Measurements from ENCODE around the gene ULK4.

Gene ULK4

DNA sequence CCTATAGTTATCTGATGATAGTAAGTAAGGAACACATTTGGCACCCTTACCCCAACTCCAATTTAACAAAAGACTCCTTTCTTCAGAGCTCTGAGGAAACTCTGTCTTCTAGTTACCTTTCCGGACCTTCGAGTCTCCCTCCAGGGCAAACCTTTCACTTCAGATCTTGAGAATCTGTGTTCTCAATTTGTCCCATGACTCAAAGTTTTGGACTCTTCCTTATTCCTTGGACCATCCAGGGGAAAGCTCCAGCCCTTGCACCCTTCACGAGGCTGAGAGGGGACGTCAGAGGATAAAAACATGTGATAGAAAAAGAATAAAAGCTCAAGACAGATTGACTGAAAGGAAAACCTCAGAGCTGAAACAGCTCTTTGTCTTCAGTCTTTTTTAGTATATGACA lies 685.7 kb downstream of the ULK4 start:
- H3K4me3 ChIP-seq (ENCODE audit: insufficient read depth, low read depth, low read length): no peak overlapping the region

GRCh38 chr3:41274944-41275668 lies 686.8 kb downstream of the ULK4 start:
- Histone ChIP-seq H3K27me3 (ENCODE audit: control insufficient read depth, insufficient read depth, low read length, poor library complexity, severe bottlenecking) (no peaks in the 10 kb centered on the region), H3K9me3 (ENCODE audit: control insufficient read depth, low read length) (no peaks in the 10 kb centered on the region), H3K4me1 (ENCODE audit: control insufficient read depth, insufficient read depth, low read length) (peaks cover 4% of the 10 kb centered on the region), H3K36me3 (ENCODE audit: control insufficient read depth, insufficient read depth, low read length) (no peaks in the 10 kb centered on the region), H3K4me3 (ENCODE audit: insufficient read depth, low read depth, low read length) (no peak overlapping the region), H3K27ac (ENCODE audit: insufficient read depth, low read depth, low read length, poor library complexity, severe bottlenecking) (no peak overlapping the region)

More for the DNA sequence above, 685.7 kb downstream of the ULK4 start:
- 82 to 86% methylated on average over 4 of the region's 4 CpGs for WGBS, 2 experiments
- peaks cover 4% of the 10 kb centered on the region for H3K4me1 ChIP-seq (ENCODE audit: control insufficient read depth, insufficient read depth, low read length)
- H3K27me3 ChIP-seq (ENCODE audit: control insufficient read depth, insufficient read depth, low read length, poor library complexity, severe bottlenecking): no peaks in the 10 kb centered on the region
- H3K27ac ChIP-seq (ENCODE audit: insufficient read depth, low read depth, low read length, poor library complexity, severe bottlenecking): no peak overlapping the region
- no peaks in the 10 kb centered on the region for H3K9me3 ChIP-seq (ENCODE audit: control insufficient read depth, low read length)
- H3K36me3 ChIP-seq (ENCODE audit: control insufficient read depth, insufficient read depth, low read length): no peaks in the 10 kb centered on the region

GRCh38 chr3:41272667-41273066 lies 689.2 kb downstream of the ULK4 start:
- H3K36me3 ChIP-seq (ENCODE audit: control insufficient read depth, insufficient read depth, low read length): no peaks in the 10 kb centered on the region
- H3K27me3 ChIP-seq (ENCODE audit: control insufficient read depth, insufficient read depth, low read length, poor library complexity, severe bottlenecking): no peaks in the 10 kb centered on the region
- H3K4me3 ChIP-seq (ENCODE audit: insufficient read depth, low read depth, low read length): no peak overlapping the region
- H3K4me1 ChIP-seq (ENCODE audit: control insufficient read depth, insufficient read depth, low read length): no peaks in the 10 kb centered on the region
- no peak overlapping the region for H3K27ac ChIP-seq (ENCODE audit: insufficient read depth, low read depth, low read length, poor library complexity, severe bottlenecking)
- H3K9me3 ChIP-seq (ENCODE audit: control insufficient read depth, low read length): no peaks in the 10 kb centered on the region
- 100% methylated on average over 1 of the region's 1 CpG; no CpG with 5 or more reads in 1 of the 2 experiments for WGBS, 2 experiments

DNA sequence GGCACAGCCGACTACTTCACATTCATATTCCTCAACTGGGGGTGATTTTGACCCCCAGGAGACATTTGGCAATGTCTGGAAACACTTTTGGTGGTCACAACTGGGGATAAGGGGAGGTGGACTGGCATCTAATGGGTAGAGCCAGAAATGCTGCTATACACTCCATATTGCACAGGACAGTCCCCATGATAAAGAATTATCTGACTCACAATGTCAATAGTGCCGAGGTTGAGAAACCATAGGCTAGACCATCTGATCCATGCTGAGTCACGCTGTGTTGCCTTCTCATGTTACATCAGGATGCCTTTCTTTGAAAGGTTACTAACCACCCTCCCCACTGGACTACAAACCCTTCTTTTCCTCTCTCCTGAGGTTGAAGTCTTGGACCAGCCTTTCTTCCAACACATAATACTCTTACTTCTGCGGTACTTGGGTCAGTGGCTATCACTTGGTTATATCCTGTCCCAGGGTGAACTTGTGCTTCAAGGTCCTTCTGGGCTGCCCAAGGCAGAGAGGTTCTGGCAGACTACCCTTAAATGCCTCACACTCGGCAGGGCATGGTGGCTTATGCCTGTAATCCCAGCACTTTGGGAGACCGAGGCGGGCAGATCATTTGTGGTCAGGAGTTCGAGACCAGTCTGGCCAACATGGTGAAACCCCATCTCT lies 693.8 kb downstream of the ULK4 start:
- Histone ChIP-seq H3K27ac (ENCODE audit: insufficient read depth, low read depth, low read length, poor library complexity, severe bottlenecking) (no peak overlapping the region), H3K27me3 (ENCODE audit: control insufficient read depth, insufficient read depth, low read length, poor library complexity, severe bottlenecking) (no peaks in the 10 kb centered on the region), H3K4me1 (ENCODE audit: control insufficient read depth, insufficient read depth, low read length) (no peaks in the 10 kb centered on the region), H3K4me3 (ENCODE audit: insufficient read depth, low read depth, low read length) (no peak overlapping the region), H3K9me3 (ENCODE audit: control insufficient read depth, low read length) (no peaks in the 10 kb centered on the region), H3K36me3 (ENCODE audit: control insufficient read depth, insufficient read depth, low read length) (no peaks in the 10 kb centered on the region)
- 86 to 92% methylated on average over 8 of the region's 8 CpGs for WGBS, 2 experiments

GRCh38 chr3:41265823-41266273 lies 696.1 kb downstream of the ULK4 start:
- 89 to 91% methylated on average over 3 of the region's 3 CpGs for WGBS, 2 experiments
- no peaks in the 10 kb centered on the region for H3K9me3 ChIP-seq (ENCODE audit: control insufficient read depth, low read length)
- H3K36me3 ChIP-seq (ENCODE audit: control insufficient read depth, insufficient read depth, low read length): no peaks in the 10 kb centered on the region
- H3K27ac ChIP-seq (ENCODE audit: insufficient read depth, low read depth, low read length, poor library complexity, severe bottlenecking): no peak overlapping the region
- H3K4me1 ChIP-seq (ENCODE audit: control insufficient read depth, insufficient read depth, low read length): no peaks in the 10 kb centered on the region
- no peak overlapping the region for H3K4me3 ChIP-seq (ENCODE audit: insufficient read depth, low read depth, low read length)
- no peaks in the 10 kb centered on the region for H3K27me3 ChIP-seq (ENCODE audit: control insufficient read depth, insufficient read depth, low read length, poor library complexity, severe bottlenecking)

GRCh38 chr3:41265011-41265545 lies 696.8 kb downstream of the ULK4 start:
- Histone ChIP-seq H3K27me3 (ENCODE audit: control insufficient read depth, insufficient read depth, low read length, poor library complexity, severe bottlenecking) (no peaks in the 10 kb centered on the region), H3K4me3 (ENCODE audit: insufficient read depth, low read depth, low read length) (no peak overlapping the region), H3K4me1 (ENCODE audit: control insufficient read depth, insufficient read depth, low read length) (no peaks in the 10 kb centered on the region), H3K27ac (ENCODE audit: insufficient read depth, low read depth, low read length, poor library complexity, severe bottlenecking) (no peak overlapping the region), H3K36me3 (ENCODE audit: control insufficient read depth, insufficient read depth, low read length) (no peaks in the 10 kb centered on the region), H3K9me3 (ENCODE audit: control insufficient read depth, low read length) (no peaks in the 10 kb centered on the region)
- 89 to 94% methylated on average over 10 to 11 of the region's 11 CpGs for WGBS, 2 experiments

GRCh38 chr3:41260063-41260450 lies 701.8 kb downstream of the ULK4 start:
- no peaks in the 10 kb centered on the region for H3K36me3 ChIP-seq (ENCODE audit: control insufficient read depth, insufficient read depth, low read length)
- no peak overlapping the region for H3K27ac ChIP-seq (ENCODE audit: insufficient read depth, low read depth, low read length, poor library complexity, severe bottlenecking)
- H3K4me1 ChIP-seq (ENCODE audit: control insufficient read depth, insufficient read depth, low read length): no peaks in the 10 kb centered on the region
- H3K4me3 ChIP-seq (ENCODE audit: insufficient read depth, low read depth, low read length): no peak overlapping the region
- no peaks in the 10 kb centered on the region for H3K27me3 ChIP-seq (ENCODE audit: control insufficient read depth, insufficient read depth, low read length, poor library complexity, severe bottlenecking)
- H3K9me3 ChIP-seq (ENCODE audit: control insufficient read depth, low read length): no peaks in the 10 kb centered on the region
- WGBS, 2 experiments: 91 to 94% methylated on average over 3 of the region's 3 CpGs

GRCh38 chr3:41259449-41260062 lies 702.3 kb downstream of the ULK4 start:
- Histone ChIP-seq H3K9me3 (ENCODE audit: control insufficient read depth, low read length) (no peaks in the 10 kb centered on the region), H3K27me3 (ENCODE audit: control insufficient read depth, insufficient read depth, low read length, poor library complexity, severe bottlenecking) (no peaks in the 10 kb centered on the region), H3K27ac (ENCODE audit: insufficient read depth, low read depth, low read length, poor library complexity, severe bottlenecking) (no peak overlapping the region), H3K4me1 (ENCODE audit: control insufficient read depth, insufficient read depth, low read length) (no peaks in the 10 kb centered on the region), H3K4me3 (ENCODE audit: insufficient read depth, low read depth, low read length) (no peak overlapping the region), H3K36me3 (ENCODE audit: control insufficient read depth, insufficient read depth, low read length) (no peaks in the 10 kb centered on the region)
- WGBS, 2 experiments: 82 to 100% methylated on average over 1 of the region's 1 CpG

GRCh38 chr3:41258239-41258800 lies 703.6 kb downstream of the ULK4 start:
- no peaks in the 10 kb centered on the region for H3K27me3 ChIP-seq (ENCODE audit: control insufficient read depth, insufficient read depth, low read length, poor library complexity, severe bottlenecking)
- H3K36me3 ChIP-seq (ENCODE audit: control insufficient read depth, insufficient read depth, low read length): no peaks in the 10 kb centered on the region
- 89 to 93% methylated on average over 4 of the region's 4 CpGs for WGBS, 2 experiments
- H3K9me3 ChIP-seq (ENCODE audit: control insufficient read depth, low read length): no peaks in the 10 kb centered on the region
- no peak overlapping the region for H3K4me3 ChIP-seq (ENCODE audit: insufficient read depth, low read depth, low read length)
- H3K4me1 ChIP-seq (ENCODE audit: control insufficient read depth, insufficient read depth, low read length): no peaks in the 10 kb centered on the region
- no peak overlapping the region for H3K27ac ChIP-seq (ENCODE audit: insufficient read depth, low read depth, low read length, poor library complexity, severe bottlenecking)

GRCh38 chr3:41251593-41251992 lies 710.3 kb downstream of the ULK4 start:
- Histone ChIP-seq H3K27ac (ENCODE audit: insufficient read depth, low read depth, low read length, poor library complexity, severe bottlenecking) (no peak overlapping the region), H3K9me3 (ENCODE audit: control insufficient read depth, low read length) (no peaks in the 10 kb centered on the region), H3K4me3 (ENCODE audit: insufficient read depth, low read depth, low read length) (no peak overlapping the region), H3K36me3 (ENCODE audit: control insufficient read depth, insufficient read depth, low read length) (no peaks in the 10 kb centered on the region), H3K4me1 (ENCODE audit: control insufficient read depth, insufficient read depth, low read length) (no peaks in the 10 kb centered on the region), H3K27me3 (ENCODE audit: control insufficient read depth, insufficient read depth, low read length, poor library complexity, severe bottlenecking) (no peaks in the 10 kb centered on the region)
- WGBS, 2 experiments: 93 to 100% methylated on average over 1 of the region's 1 CpG
